PC-3 (cell line): ENCODE measurements around the gene LIM2.

Experiments used
- EZH2 ChIP-seq: fragments of 300-600 bp; sonication (generic); IDR thresholded peaks from one replicate; pipeline ENCODE4 v1.6.1; 2017; ENCODE audit warnings: antibody characterized with exemption, mild to moderate bottlenecking, low read length; ENCODE audit not compliant: unreplicated experiment
- TF ChIP-seq, protein P1 (sequence below): fragments of 300-600 bp; sonication (generic); conservative IDR thresholded peaks from 2 replicates; pipeline ENCODE4 v1.5.1; 2017; ENCODE audit warnings: antibody characterized with exemption, low read depth, mild to moderate bottlenecking, low read length

DNA sequence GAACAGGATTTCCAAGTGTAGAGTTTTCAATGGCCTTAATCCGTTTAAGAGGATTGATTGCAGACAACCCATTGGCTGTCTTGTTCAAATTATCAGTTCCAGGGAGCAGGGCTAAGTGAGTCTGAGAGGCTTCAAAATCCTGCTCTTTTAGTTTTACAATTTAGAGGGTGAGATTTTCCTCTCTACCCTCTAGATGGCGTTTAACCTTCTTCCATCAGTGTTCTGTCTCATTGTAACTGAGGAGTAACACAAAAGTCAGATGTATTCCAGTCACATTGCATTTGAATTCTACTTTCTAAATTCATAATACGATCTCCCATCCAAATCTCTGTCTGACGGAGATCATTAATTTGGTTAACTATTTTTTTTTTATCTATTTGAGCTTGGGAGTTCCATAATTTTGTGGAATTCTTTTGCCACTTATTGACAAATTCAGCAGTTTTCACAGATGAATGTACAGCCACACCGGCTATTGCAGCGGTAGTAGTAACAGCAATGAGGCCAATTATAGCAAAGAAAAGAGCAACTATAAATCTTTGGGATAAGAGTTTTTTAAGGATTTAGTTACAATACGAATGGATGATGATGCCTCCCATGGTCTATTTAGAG is 10.4 kb upstream of the LIM2 start:
- no peak for TF ChIP-seq EZH2
- TF ChIP-seq, protein P1, sequence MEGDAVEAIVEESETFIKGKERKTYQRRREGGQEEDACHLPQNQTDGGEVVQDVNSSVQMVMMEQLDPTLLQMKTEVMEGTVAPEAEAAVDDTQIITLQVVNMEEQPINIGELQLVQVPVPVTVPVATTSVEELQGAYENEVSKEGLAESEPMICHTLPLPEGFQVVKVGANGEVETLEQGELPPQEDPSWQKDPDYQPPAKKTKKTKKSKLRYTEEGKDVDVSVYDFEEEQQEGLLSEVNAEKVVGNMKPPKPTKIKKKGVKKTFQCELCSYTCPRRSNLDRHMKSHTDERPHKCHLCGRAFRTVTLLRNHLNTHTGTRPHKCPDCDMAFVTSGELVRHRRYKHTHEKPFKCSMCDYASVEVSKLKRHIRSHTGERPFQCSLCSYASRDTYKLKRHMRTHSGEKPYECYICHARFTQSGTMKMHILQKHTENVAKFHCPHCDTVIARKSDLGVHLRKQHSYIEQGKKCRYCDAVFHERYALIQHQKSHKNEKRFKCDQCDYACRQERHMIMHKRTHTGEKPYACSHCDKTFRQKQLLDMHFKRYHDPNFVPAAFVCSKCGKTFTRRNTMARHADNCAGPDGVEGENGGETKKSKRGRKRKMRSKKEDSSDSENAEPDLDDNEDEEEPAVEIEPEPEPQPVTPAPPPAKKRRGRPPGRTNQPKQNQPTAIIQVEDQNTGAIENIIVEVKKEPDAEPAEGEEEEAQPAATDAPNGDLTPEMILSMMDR = peak; percentile 81
